Endothelial cell (in vitro differentiated cells): ENCODE measurements around the gene GGA1. TPM values are rescaled to one million over a fixed set of nuclear protein-coding genes. Genes with fewer than 3 reads are reported as not detected.

Experiments used
- DNase-seq: peaks from one replicate; pipeline ENCODE4 v3.0.0; 2021; ENCODE audit warnings: low spot score
- H3K27ac Mint-ChIP-seq: one replicate; pipeline ENCODE4 v1.8.0; 2021; ENCODE audit warnings: mixed read lengths, inconsistent platforms; ENCODE audit not compliant: unreplicated experiment
- H3K27me3 Mint-ChIP-seq: one replicate; pipeline ENCODE4 v1.8.0; 2021; ENCODE audit warnings: mild to moderate bottlenecking, moderate library complexity, mixed read lengths, inconsistent platforms; ENCODE audit not compliant: unreplicated experiment
- H3K36me3 Mint-ChIP-seq: one replicate; pipeline ENCODE4 v1.8.0; 2021; ENCODE audit warnings: mild to moderate bottlenecking, low read depth, mixed read lengths, inconsistent platforms; ENCODE audit not compliant: unreplicated experiment
- H3K4me1 Mint-ChIP-seq: one replicate; pipeline ENCODE4 v1.8.0; 2021; ENCODE audit warnings: mild to moderate bottlenecking, mixed read lengths, inconsistent platforms; ENCODE audit not compliant: unreplicated experiment
- H3K4me3 Mint-ChIP-seq: one replicate; pipeline ENCODE4 v1.8.0; 2021; ENCODE audit warnings: mild to moderate bottlenecking, mixed read lengths, inconsistent platforms; ENCODE audit not compliant: unreplicated experiment
- H3K9me3 Mint-ChIP-seq: one replicate; pipeline ENCODE4 v1.8.0; 2021; ENCODE audit warnings: mixed read lengths, inconsistent platforms; ENCODE audit not compliant: unreplicated experiment
- CTCF ChIP-seq: fragments of 200-600 bp; sonication (generic); IDR thresholded peaks from one replicate; pipeline ENCODE4 v1.5.0; 2021; ENCODE audit warnings: antibody characterized with exemption; ENCODE audit not compliant: unreplicated experiment
- total RNA-seq: library from RNA; stranded (reverse); fragmentation: NEBNext Ultra II Directional; extraction: Animal tissue kit (Norgen Biotek cat#: 25700); gene quantifications from one replicate; pipeline ENCODE4 v1.2.1, GENCODE V29; 2021; ENCODE audit not compliant: unreplicated experiment

Gene GGA1
- total RNA-seq, 1 donor from 2014 or later: 63.6 TPM

- H3K4me1 Mint-ChIP-seq: peaks cover 2% of the 10 kb centered on the region
- DNase-seq: no peak
- TF ChIP-seq CTCF: no peak
- H3K36me3 Mint-ChIP-seq: peaks cover 4% of the 10 kb centered on the region
- H3K27me3 Mint-ChIP-seq: peaks cover 8% of the 10 kb centered on the region
- H3K9me3 Mint-ChIP-seq: no peaks in the 10 kb centered on the region
- no peak overlapping the region for H3K4me3 Mint-ChIP-seq
- H3K27ac Mint-ChIP-seq: no peak overlapping the region
These were observed 32.9 kb downstream of the GGA1 start for GRCh38 chr22:37641561-37641949.

GRCh38 chr22:37643225-37643847 lies 34.7 kb downstream of the GGA1 start:
- no peaks in the 10 kb centered on the region for H3K9me3 Mint-ChIP-seq
- peaks cover 8% of the 10 kb centered on the region for H3K27me3 Mint-ChIP-seq
- H3K27ac Mint-ChIP-seq: no peak overlapping the region
- peak; percentile 93 for TF ChIP-seq CTCF
- peaks cover 4% of the 10 kb centered on the region for H3K36me3 Mint-ChIP-seq
- DNase-seq: peak; percentile 97
- peaks cover 2% of the 10 kb centered on the region for H3K4me1 Mint-ChIP-seq
- H3K4me3 Mint-ChIP-seq: no peak overlapping the region

- no peaks in the 10 kb centered on the region for H3K4me1 Mint-ChIP-seq
- H3K27me3 Mint-ChIP-seq: peaks cover 6% of the 10 kb centered on the region
- no peak overlapping the region for H3K4me3 Mint-ChIP-seq
- no peaks in the 10 kb centered on the region for H3K9me3 Mint-ChIP-seq
- no peak for DNase-seq
- peaks cover 7% of the 10 kb centered on the region for H3K36me3 Mint-ChIP-seq
- no peak overlapping the region for H3K27ac Mint-ChIP-seq
- TF ChIP-seq CTCF: no peak
These were observed 38.7 kb downstream of the GGA1 start for GRCh38 chr22:37647317-37647716.

GRCh38 chr22:37647928-37648327 lies 39.3 kb downstream of the GGA1 start:
- peaks cover 7% of the 10 kb centered on the region for H3K36me3 Mint-ChIP-seq
- no peak overlapping the region for H3K27ac Mint-ChIP-seq
- peaks cover 6% of the 10 kb centered on the region for H3K27me3 Mint-ChIP-seq
- no peak overlapping the region for H3K4me3 Mint-ChIP-seq
- DNase-seq: no peak
- no peaks in the 10 kb centered on the region for H3K9me3 Mint-ChIP-seq
- H3K4me1 Mint-ChIP-seq: no peaks in the 10 kb centered on the region
- no peak for TF ChIP-seq CTCF

- no peaks in the 10 kb centered on the region for H3K27me3 Mint-ChIP-seq
- peaks cover 7% of the 10 kb centered on the region for H3K36me3 Mint-ChIP-seq
- no peak for DNase-seq
- H3K27ac Mint-ChIP-seq: no peak overlapping the region
- no peaks in the 10 kb centered on the region for H3K9me3 Mint-ChIP-seq
- no peaks in the 10 kb centered on the region for H3K4me1 Mint-ChIP-seq
- TF ChIP-seq CTCF: no peak
- no peak overlapping the region for H3K4me3 Mint-ChIP-seq
These were observed 42.0 kb downstream of the GGA1 start for GRCh38 chr22:37650463-37651136.
